SK-MEL-5 (cell line): ENCODE results near the gene HSD3B2. TPM values are rescaled to one million over a fixed set of nuclear protein-coding genes. Genes with fewer than 3 reads are reported as not detected.
A peak's percentile ranks its signal among the peaks of the same experiment; 100 is the strongest.
"Not testable (repeated sequence)": the region's sequence is repeated elsewhere in the genome, so short reads cannot be mapped to it uniquely, and the experiment has no call there.

Experiments
- DNase-seq: peaks from one replicate; pipeline ENCODE4 v3.0.0-alpha.2; 2016; ENCODE audit warnings: low read depth, low spot score
- in situ Hi-C: cut with HindIII; loops from 2 replicates; pipeline ENCODE4 v1.10.0; 2016; ENCODE audit warnings: low sequenced_read_pairs, high pct_unique_total_duplicates, low pct_unique_long_range_greater_than_20kb
- polyA plus RNA-seq, 2 experiments: library from polyadenylated mRNA; depleted of rRNA; stranded (reverse); fragments of >200 nt; gene quantifications; 2 replicates each; pipeline ENCODE4 v1.2.3, GENCODE V29; 2015
- total RNA-seq: library from RNA; depleted of rRNA; stranded (reverse); fragments of >200 nt; shearing (Covaris generic); gene quantifications from 2 replicates; pipeline ENCODE4 v1.2.3, GENCODE V29; 2014; rRNA removed

The HSD3B2 gene
- total RNA-seq = 0.32 and 1.1 TPM in 2 replicates
- polyA plus RNA-seq (2015; cell fraction: cytosol; rRNA removed) = 0.98 and 1.9 TPM in 2 replicates
- 0.41 TPM in 1 of 2 replicates, not detected in the other for polyA plus RNA-seq (2015; cell fraction: nucleus; rRNA removed)

DNA sequence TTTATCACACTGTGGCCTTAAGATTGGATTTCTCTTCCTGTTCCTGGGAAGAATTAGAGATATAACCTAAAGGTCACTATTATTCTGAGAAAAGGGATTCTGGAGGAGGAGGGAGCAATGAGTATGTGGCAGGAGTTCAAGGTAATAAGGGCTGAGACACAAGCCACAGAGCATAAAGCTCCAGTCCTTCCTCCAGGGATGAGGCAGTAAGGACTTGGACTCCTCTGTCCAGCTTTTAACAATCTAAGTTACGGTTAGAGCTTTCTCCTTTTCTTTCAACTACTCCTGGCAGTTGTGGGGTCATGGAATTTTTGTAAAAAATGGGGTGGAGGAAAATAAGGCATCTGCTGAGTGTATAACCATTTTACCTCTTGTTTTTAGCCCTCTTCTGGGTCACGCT, at the start of gene HSD3B2:
TSS of gene HSD3B2 (plus strand) at position 201 of the 400 bp plus-strand sequence. CDS start 270 bp downstream, outside the sequence.
- DNase-seq = no peak
- in situ Hi-C loops = no loop called here

DNA sequence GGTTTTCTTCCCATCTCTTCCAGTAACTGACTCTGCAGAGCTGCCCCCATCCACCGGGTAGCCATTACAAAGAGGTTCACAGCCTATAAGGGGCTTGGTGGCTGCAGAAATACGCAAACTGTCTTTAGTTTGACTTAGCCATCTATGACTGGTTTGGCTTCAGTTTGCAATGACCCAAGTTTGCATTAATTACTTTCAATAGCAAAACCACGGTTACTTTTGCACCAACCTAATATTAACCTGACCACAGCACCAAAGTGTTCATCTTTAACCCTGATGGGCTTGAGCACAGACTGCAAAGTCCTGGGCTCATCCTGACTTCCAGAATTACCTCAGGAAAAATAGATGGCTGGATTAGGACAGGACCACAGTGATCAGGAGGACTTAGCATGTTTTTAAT, 48.5 kb upstream of the HSD3B2 start:
- DNase-seq = no peak
- in situ Hi-C loops = no loop called here

GRCh38 chr1:119367432-119368124, 47.4 kb upstream of the HSD3B2 start:
- peak; percentile 80 for DNase-seq
- in situ Hi-C loops = no loop called here

GRCh38 chr1:119368554-119368953, 46.4 kb upstream of the HSD3B2 start, which contains the start of gene HAO2:
HAO2 (plus strand) TSS chr1:119368785; CDS start chr1:119381086, 12,301 bp downstream.
- in situ Hi-C loops = no loop called here
- no peak for DNase-seq

DNA sequence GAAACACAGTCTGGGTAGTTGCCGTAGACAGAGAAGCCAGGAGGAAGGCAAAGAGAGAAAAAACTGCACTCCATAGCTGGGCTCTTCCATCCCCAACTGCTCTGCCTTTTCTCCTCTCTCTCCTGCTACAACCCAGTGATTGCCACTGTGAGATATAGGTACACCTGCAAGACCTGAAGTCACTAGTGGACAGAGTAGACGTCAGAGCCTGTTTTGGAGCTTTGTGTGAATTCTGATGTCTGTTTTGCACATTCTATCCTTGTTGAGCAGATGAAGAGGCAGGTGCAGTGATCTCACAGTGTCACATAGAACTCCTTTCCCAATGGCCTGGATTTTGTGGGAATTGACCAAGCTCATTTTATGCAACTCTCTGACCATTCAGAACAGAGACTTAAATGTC, 44.2 kb upstream of the HSD3B2 start:
- in situ Hi-C loops = no loop called here
- DNase-seq = no peak

GRCh38 chr1:119371815-119372214, 43.1 kb upstream of the HSD3B2 start:
- in situ Hi-C loops = no loop called here
- DNase-seq = no peak

GRCh38 chr1:119372503-119373086, 42.4 kb upstream of the HSD3B2 start:
- in situ Hi-C loops = no loop called here

GRCh38 chr1:119373465-119373864, 41.5 kb upstream of the HSD3B2 start:
- DNase-seq = no peak
- in situ Hi-C loops = no loop called here

More at GRCh38 chr1:119372503-119373086, 42.4 kb upstream of the HSD3B2 start:
- peak; percentile 91 for DNase-seq

DNA sequence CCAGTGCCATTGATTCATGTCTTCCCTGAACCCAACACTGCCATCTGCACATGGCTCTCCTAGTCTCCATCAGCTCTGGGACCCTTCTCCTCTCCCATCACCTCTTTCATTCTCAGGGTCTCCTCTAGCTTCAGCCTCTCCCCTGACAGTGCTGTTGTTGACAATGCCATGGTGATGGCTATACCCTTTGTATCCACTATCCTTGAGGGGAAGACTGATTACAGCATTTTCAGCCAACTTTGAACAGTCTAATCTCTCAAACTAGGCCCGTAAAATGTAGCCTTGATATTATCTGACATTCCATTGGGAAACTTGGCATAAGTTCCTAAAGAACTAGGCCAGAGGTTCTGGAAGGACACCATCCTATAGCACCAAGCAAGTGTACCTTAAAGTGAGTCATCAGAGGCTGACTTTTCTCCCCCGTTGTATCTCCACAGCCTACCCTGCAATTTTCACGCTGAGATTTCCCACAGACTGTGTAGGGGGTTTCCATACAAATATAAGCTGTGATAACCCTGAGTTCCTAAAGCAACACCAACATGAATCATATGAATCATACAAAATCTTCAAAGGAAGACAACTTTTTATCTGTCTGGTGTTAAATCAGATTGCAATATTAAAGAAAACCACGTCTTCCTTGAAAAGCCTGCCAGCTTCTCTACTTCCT, 40.6 kb upstream of the HSD3B2 start:
- in situ Hi-C loops = no loop called here
- DNase-seq = no peak

DNA sequence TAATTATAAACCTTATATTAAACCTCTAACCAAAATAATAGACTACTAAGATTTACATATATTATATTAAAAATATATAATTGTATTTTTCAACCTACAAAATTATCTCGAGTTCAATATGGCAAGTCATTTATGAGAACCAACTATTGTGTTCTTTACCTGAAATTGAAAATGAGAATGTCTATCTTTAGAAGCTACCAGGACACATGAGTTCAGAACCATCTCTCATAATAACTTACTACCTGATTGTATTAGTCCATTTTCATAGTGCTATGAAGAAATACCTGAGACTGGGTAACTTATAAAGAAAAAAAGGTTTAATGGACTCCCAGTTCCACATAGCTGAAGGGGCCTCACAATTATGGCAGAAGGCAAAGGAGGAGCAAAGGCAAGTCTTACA, 39.6 kb upstream of the HSD3B2 start:
- in situ Hi-C loops = no loop called here
- no peak for DNase-seq

DNA sequence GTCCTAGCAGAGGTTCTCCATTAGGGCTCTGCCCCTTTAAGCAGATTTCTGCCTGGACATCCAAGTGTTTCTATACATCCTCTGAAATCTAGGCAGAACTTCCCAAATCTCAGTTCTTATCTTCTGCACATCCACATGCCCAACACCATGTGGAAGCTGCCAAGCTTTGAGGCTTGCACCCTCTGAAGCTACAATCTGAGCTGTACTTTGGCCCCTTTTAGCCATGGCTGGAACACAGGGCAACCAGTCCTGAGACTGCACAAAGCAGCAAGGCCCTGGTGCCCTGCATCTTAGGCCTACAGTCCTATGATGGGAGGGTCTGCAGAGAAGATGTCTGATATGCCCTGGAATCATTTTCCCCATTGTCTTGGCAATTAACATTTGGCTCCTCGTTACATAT, 38.4 kb upstream of the HSD3B2 start:
- no peak for DNase-seq
- in situ Hi-C loops = no loop called here

- DNase-seq, in situ Hi-C loops: not testable (repeated sequence)
Observed at GRCh38 chr1:119377594-119377993, 37.4 kb upstream of the HSD3B2 start.

GRCh38 chr1:119379117-119379516, 35.8 kb upstream of the HSD3B2 start:
- in situ Hi-C loops = no loop called here
- DNase-seq = no peak

GRCh38 chr1:119380304-119380703, 34.6 kb upstream of the HSD3B2 start:
- in situ Hi-C loops = no loop called here
- no peak for DNase-seq

DNA sequence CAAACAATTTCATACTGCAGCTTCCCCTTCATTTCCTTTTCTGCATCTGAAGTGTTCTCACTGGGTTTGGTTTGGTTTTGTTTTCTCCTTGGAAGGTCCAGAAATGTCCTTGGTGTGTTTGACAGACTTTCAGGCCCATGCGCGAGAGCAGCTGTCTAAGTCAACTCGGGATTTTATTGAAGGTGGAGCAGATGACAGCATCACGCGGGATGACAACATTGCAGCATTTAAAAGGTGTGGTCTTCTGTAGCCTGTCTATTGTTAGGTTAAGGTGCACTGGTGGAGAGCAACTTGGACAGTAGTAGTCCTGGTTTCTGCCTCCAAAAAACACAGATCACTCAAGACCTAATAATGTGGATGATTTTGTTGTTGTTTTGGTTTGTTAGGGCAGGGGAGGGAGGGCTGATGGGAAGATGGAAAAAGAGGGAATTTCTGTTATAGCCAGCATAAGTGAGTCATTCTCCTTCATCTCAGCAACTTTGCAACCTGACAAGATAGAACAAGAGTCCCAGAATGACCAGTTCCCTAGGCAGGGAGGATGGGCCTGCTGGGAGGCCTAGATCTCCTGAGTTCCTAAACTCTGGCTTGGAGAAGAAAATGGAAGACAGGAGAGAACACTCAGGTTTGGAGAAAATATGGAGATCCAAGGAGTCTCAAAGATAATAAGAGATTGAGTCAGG, 33.8 kb upstream of the HSD3B2 start:
- in situ Hi-C loops = no loop called here

DNA sequence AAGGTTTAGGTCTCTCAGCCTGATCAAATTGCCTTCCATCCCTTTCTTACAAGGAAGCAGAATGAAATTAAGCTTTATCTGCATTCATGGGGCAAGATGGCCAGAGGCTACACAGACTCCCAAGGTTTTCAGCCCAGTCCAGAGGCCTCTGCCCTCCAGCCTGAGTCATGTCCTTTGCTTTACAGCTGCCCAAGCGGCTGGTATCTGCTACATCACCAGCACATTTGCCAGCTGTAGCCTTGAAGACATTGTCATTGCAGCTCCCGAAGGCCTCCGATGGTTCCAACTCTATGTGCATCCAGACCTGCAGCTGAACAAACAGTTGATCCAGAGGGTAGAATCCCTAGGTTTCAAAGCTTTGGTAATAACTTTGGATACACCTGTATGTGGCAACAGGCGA, 30.4 kb upstream of the HSD3B2 start:
- in situ Hi-C loops = no loop called here
- DNase-seq = no peak

More for the DNA sequence above, 33.8 kb upstream of the HSD3B2 start:
- DNase-seq = no peak

GRCh38 chr1:119385650-119386049, 29.3 kb upstream of the HSD3B2 start:
- no peak for DNase-seq
- in situ Hi-C loops = no loop called here

GRCh38 chr1:119387858-119388257, 27.1 kb upstream of the HSD3B2 start:
- in situ Hi-C loops = no loop called here
- no peak for DNase-seq
